Spleen (tissue), 7 donors: Measurements from ENCODE around the gene LAMB1.

ENCODE experiments used
- POLR2A ChIP-seq, 3 donors: fragments of 450-650 bp; IDR thresholded peaks; one replicate each; pipeline ENCODE4 v1.5.1; 2017; ENCODE audit warnings: antibody characterized with exemption in 3 of 3, mild to moderate bottlenecking in 1 of 3
- POLR2AphosphoS5 ChIP-seq, 3 donors: sonication (generic); formaldehyde crosslinking; IDR thresholded peaks; one replicate each; pipeline ENCODE4 v1.5.1; 2017; ENCODE audit warnings: antibody characterized with exemption in 3 of 3
- TF ChIP-seq, protein P1 (sequence below), 11 experiments: fragments of 200-600 bp in 7 of 11; fragments of 450-650 bp in 4 of 11; sonication (generic) in 4 of 11; IDR thresholded peaks in 8 of 11; conservative IDR thresholded peaks in 3 of 11; 1 replicate in 7 of 11; 2 replicates in 4 of 11; pipeline versions ENCODE4 v1.4.0 to v1.8.0; 2016 to 2021; ENCODE audit warnings: antibody characterized with exemption in 11 of 11, inconsistent platforms in 4 of 11, mild to moderate bottlenecking in 1 of 11
- donor health status: DM: no; HTN: no; CAD: no; lungs with moderate emphysema.
- donor health status: DM: no; HTN: no; CAD: no.
- donor health status: DM: no; HTN: no; CAD: no.

DNA sequence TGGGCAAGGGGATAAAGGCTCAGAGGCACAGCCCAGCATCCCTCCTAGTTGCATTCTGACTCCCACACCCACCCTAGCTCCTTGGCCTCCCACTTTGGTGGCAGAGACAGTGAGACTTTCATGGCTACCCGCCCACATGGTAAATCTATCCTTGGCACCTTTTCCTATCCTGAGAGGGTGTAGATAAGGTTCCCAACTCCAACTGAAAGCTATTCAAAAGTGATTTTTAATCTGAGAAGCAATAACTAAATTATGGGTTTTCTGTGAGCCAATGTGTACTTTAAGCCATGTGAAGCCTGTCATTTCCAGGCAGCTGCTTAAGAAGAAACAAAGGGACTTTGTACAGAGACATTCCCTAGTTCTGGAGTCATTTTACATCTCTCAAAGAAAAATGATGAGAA lies 9.1 kb downstream of the LAMB1 start:
- TF ChIP-seq, protein P1, sequence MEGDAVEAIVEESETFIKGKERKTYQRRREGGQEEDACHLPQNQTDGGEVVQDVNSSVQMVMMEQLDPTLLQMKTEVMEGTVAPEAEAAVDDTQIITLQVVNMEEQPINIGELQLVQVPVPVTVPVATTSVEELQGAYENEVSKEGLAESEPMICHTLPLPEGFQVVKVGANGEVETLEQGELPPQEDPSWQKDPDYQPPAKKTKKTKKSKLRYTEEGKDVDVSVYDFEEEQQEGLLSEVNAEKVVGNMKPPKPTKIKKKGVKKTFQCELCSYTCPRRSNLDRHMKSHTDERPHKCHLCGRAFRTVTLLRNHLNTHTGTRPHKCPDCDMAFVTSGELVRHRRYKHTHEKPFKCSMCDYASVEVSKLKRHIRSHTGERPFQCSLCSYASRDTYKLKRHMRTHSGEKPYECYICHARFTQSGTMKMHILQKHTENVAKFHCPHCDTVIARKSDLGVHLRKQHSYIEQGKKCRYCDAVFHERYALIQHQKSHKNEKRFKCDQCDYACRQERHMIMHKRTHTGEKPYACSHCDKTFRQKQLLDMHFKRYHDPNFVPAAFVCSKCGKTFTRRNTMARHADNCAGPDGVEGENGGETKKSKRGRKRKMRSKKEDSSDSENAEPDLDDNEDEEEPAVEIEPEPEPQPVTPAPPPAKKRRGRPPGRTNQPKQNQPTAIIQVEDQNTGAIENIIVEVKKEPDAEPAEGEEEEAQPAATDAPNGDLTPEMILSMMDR (IDR thresholded peaks at IDR 0.05 in 8 of 11, conservative IDR thresholded peaks at IDR 0.05 in 3 of 11): no peak
- TF ChIP-seq POLR2A (IDR thresholded peaks at IDR 0.05) (no peak), POLR2AphosphoS5 (IDR thresholded peaks at IDR 0.05) (no peak)
